OCI-LY1 (cell line): ENCODE results near the gene GCC2.

ENCODE experiments used
- EZH2 ChIP-seq: fragments of 200-600 bp; sonication (generic), shearing (Covaris generic); IDR thresholded peaks from 2 replicates; pipeline ENCODE4 v1.8.0; 2017; ENCODE audit warnings: borderline replicate concordance, mixed run types, mild to moderate bottlenecking, antibody characterized with exemption, low read length, moderate library complexity, mixed read lengths
- TF ChIP-seq, protein P1 (sequence below): fragments of 200-600 bp; sonication (generic), shearing (Covaris generic); IDR thresholded peaks from 2 replicates; pipeline ENCODE4 v1.5.1; 2017; ENCODE audit warnings: mild to moderate bottlenecking, antibody characterized with exemption, low read length, moderate library complexity, mixed read lengths

DNA sequence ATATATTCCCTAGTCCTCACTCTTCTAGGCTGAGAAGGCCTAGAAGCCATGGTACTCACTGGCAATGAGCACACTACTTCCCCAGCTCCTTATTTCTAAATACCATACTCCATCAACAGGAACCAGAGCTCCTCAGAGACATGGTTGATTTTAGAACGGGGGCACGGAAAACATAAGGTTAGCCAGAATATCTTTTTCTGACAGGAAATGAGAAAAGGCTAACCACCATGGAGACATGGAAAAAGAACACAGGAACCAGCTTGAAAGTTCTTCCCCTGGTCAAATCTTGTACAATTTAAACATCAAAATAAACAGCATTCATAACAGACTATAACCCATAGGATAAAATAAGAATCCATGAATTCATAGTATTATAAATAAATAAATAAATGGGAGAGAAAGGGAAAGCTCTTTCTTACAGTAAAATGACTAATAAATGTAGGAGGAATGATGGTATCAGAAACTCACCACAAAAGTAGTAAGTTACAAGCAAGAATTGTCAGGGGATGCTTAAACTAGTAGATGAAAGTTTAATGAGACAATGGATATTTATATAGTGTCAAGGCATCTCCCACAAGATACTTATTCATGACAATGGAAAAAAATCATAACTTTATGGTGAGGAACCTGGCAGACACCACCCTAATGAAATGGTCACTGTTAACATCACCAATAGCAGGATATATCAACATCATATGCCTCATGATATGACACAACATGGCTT, 20.6 kb upstream of the GCC2 start:
- TF ChIP-seq, protein P1, sequence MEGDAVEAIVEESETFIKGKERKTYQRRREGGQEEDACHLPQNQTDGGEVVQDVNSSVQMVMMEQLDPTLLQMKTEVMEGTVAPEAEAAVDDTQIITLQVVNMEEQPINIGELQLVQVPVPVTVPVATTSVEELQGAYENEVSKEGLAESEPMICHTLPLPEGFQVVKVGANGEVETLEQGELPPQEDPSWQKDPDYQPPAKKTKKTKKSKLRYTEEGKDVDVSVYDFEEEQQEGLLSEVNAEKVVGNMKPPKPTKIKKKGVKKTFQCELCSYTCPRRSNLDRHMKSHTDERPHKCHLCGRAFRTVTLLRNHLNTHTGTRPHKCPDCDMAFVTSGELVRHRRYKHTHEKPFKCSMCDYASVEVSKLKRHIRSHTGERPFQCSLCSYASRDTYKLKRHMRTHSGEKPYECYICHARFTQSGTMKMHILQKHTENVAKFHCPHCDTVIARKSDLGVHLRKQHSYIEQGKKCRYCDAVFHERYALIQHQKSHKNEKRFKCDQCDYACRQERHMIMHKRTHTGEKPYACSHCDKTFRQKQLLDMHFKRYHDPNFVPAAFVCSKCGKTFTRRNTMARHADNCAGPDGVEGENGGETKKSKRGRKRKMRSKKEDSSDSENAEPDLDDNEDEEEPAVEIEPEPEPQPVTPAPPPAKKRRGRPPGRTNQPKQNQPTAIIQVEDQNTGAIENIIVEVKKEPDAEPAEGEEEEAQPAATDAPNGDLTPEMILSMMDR, result no peak
- TF ChIP-seq EZH2, result no peak
